HL-60 (cell line): ENCODE data around the gene MAP2K5.

Source experiments
- GABPA ChIP-seq: IDR thresholded peaks from 2 replicates; pipeline ENCODE4 v1.6.1; 2012; ENCODE audit warnings: low read depth
- TF ChIP-seq, protein P1 (sequence below): IDR thresholded peaks from one replicate; pipeline ENCODE4 v1.5.1; 2011; ENCODE audit warnings: low read length, control low read depth, inconsistent platforms; ENCODE audit not compliant: insufficient read depth

DNA sequence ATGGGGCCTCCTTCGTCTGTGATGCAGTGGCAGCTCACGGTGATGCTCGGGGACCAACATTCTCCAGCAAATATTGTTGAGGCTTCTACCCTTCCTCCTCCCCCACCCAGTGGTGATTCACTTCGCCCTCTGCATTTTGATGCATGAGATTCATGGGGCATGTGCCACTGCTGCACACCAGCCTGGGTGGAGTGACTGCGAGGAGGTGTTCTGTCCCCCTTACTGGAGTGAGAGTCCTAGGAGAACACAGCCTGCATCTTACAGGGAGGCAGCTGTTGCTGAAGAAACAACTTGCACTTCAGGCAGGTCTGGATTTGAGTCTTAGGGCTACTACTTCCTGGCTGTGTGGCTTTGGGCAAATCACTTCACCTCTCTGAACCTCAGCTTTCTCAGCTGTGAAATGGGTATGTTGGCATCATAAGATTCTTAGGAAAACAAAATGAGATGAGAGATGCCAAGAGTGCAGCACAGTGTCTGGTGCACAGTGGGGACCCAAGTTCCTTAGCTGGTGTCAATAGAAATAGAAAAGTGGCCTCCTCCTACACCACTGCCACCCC, 272.6 kb downstream of the MAP2K5 start:
- TF ChIP-seq, protein P1, sequence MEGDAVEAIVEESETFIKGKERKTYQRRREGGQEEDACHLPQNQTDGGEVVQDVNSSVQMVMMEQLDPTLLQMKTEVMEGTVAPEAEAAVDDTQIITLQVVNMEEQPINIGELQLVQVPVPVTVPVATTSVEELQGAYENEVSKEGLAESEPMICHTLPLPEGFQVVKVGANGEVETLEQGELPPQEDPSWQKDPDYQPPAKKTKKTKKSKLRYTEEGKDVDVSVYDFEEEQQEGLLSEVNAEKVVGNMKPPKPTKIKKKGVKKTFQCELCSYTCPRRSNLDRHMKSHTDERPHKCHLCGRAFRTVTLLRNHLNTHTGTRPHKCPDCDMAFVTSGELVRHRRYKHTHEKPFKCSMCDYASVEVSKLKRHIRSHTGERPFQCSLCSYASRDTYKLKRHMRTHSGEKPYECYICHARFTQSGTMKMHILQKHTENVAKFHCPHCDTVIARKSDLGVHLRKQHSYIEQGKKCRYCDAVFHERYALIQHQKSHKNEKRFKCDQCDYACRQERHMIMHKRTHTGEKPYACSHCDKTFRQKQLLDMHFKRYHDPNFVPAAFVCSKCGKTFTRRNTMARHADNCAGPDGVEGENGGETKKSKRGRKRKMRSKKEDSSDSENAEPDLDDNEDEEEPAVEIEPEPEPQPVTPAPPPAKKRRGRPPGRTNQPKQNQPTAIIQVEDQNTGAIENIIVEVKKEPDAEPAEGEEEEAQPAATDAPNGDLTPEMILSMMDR, result no peak
- no peak for TF ChIP-seq GABPA
